IMR-90 (cell line): ENCODE measurements around the gene NCKIPSD. TPM values are rescaled to one million over a fixed set of nuclear protein-coding genes. Genes with fewer than 3 reads are reported as not detected.
A peak's percentile ranks its signal among the peaks of the same experiment; 100 is the strongest.

Experiments used
- ATAC-seq: fragments of 200-7000 bp; cut with Tn5 transposase; 2 replicates; pipeline ENCODE4 v1.9.1; 2020; ENCODE audit warnings: low read depth, mild to moderate bottlenecking, moderate library complexity
- BruUV-seq: library from RNA; stranded (reverse); fragments of 400-500 nt; replicated peaks from 2 replicates; lab custom pipeline; 2021; lab: Mats Ljungman, UMichigan
- CTCF ChIA-PET: fragments of 300-600 bp; formaldehyde crosslinking; extraction: SDS; loops from one replicate; lab custom pipeline; 2021; ENCODE audit warnings: antibody characterized with exemption; lab: Yijun Ruan, JAX
- POLR2A ChIA-PET: fragments of 300-600 bp; sonication (Branson Sonifier 250); formaldehyde crosslinking; loops from one replicate; lab custom pipeline; 2022; ENCODE audit warnings: antibody characterized with exemption; ENCODE audit not compliant: unreplicated experiment; lab: Charles Lee
- DNase-seq: peaks from one replicate; pipeline ENCODE4 v3.0.0; 2013
- H2AFZ ChIP-seq: replicated peaks from 2 replicates; pipeline ENCODE3; 2013; ENCODE audit warnings: low read length, mild to moderate bottlenecking; ENCODE audit not compliant: poor library complexity
- H2AK5ac ChIP-seq: 2 replicates; pipeline ENCODE4 v1.6.1; 2013; ENCODE audit warnings: low read depth, low read length, inconsistent platforms
- H2AK9ac ChIP-seq: replicated peaks from 2 replicates; pipeline ENCODE3; 2013; ENCODE audit warnings: mild to moderate bottlenecking, low read depth, low read length, moderate library complexity; ENCODE audit not compliant: poor library complexity
- H2BK120ac ChIP-seq: 2 replicates; pipeline ENCODE4 v1.6.1; 2013; ENCODE audit warnings: low read depth, low read length, inconsistent platforms
- H2BK15ac ChIP-seq: 3 replicates; pipeline ENCODE4 v1.6.1; 2013; ENCODE audit warnings: low read depth, low read length, inconsistent platforms
- H2BK20ac ChIP-seq: 2 replicates; pipeline ENCODE4 v1.6.1; 2013; ENCODE audit warnings: low read depth, mild to moderate bottlenecking, inconsistent platforms, low read length, moderate library complexity
- H2BK5ac ChIP-seq: 2 replicates; pipeline ENCODE4 v1.6.1; 2013; ENCODE audit warnings: mild to moderate bottlenecking, low read depth, low read length, inconsistent platforms; ENCODE audit not compliant: poor library complexity, severe bottlenecking
- H3K14ac ChIP-seq: replicated peaks from 2 replicates; pipeline ENCODE4 v1.6.1; 2013; ENCODE audit warnings: low read depth, low read length, inconsistent platforms
- H3K18ac ChIP-seq: 2 replicates; pipeline ENCODE4 v1.6.1; 2013; ENCODE audit warnings: low read depth, low read length, control low read depth
- H3K23ac ChIP-seq: 2 replicates; pipeline ENCODE4 v1.6.1; 2013; ENCODE audit warnings: low read depth, low read length, inconsistent platforms
- H3K27ac ChIP-seq: 2 replicates; pipeline ENCODE4 v1.5.1; 2013; ENCODE audit warnings: mild to moderate bottlenecking, control low read depth, low read length; ENCODE audit not compliant: insufficient read depth
- H3K27me3 ChIP-seq: 2 replicates; pipeline ENCODE4 v1.6.1; 2013; ENCODE audit warnings: low read length; ENCODE audit not compliant: control insufficient read depth, insufficient read depth
- H3K36me3 ChIP-seq: 2 replicates; pipeline ENCODE4 v1.6.1; 2013; ENCODE audit warnings: low read length, mixed read lengths; ENCODE audit not compliant: control insufficient read depth, insufficient read depth
- H3K4ac ChIP-seq: 2 replicates; pipeline ENCODE4 v1.6.1; 2013; ENCODE audit warnings: low read depth, low read length, inconsistent platforms
- H3K4me1 ChIP-seq: 2 replicates; pipeline ENCODE4 v1.6.1; 2013; ENCODE audit warnings: low read length, mixed read lengths; ENCODE audit not compliant: control insufficient read depth, insufficient read depth
- H3K4me2 ChIP-seq: 2 replicates; pipeline ENCODE4 v1.6.1; 2013; ENCODE audit warnings: low read depth, mild to moderate bottlenecking, control low read depth, low read length, moderate library complexity
- H3K4me3 ChIP-seq: 2 replicates; pipeline ENCODE4 v1.5.1; 2013; ENCODE audit warnings: low read depth, mild to moderate bottlenecking, control low read depth, low read length, moderate library complexity; ENCODE audit not compliant: insufficient read depth
- H3K56ac ChIP-seq: 2 replicates; pipeline ENCODE4 v1.6.1; 2013; ENCODE audit warnings: low read length, inconsistent platforms; ENCODE audit not compliant: insufficient read depth; ENCODE audit errors: extremely low read depth
- H3K79me1 ChIP-seq, 2 experiments: 2 replicates each; pipeline ENCODE4 v1.6.1; 2013; ENCODE audit warnings: low read length in 2 of 2, inconsistent platforms in 1 of 2, low read depth in 1 of 2
- H3K9ac ChIP-seq: 2 replicates; pipeline ENCODE4 v1.6.1; 2013; ENCODE audit warnings: low read depth, low read length, control low read depth
- H3K9me1 ChIP-seq: 2 replicates; pipeline ENCODE4 v1.6.1; 2013; ENCODE audit warnings: low read length, inconsistent platforms; ENCODE audit not compliant: insufficient read depth
- H3K9me3 ChIP-seq: 2 replicates; pipeline ENCODE4 v1.6.1; 2013; ENCODE audit warnings: low read length; ENCODE audit not compliant: control insufficient read depth, insufficient read depth
- H4K20me1 ChIP-seq: 2 replicates; pipeline ENCODE4 v1.6.1; 2013; ENCODE audit warnings: low read length, inconsistent platforms; ENCODE audit not compliant: insufficient read depth
- H4K5ac ChIP-seq: 2 replicates; pipeline ENCODE4 v1.6.1; 2013; ENCODE audit warnings: mild to moderate bottlenecking, low read depth, low read length, control low read depth
- H4K8ac ChIP-seq, 2 experiments: 2 replicates each; pipeline ENCODE4 v1.6.1; 2013; ENCODE audit warnings: low read depth in 2 of 2, low read length in 2 of 2, control low read depth in 1 of 2, inconsistent platforms in 1 of 2
- H4K91ac ChIP-seq: 2 replicates; pipeline ENCODE4 v1.6.1; 2013; ENCODE audit warnings: low read depth, low read length, inconsistent platforms; ENCODE audit not compliant: insufficient read depth
- CEBPB ChIP-seq: IDR thresholded peaks from 2 replicates; pipeline ENCODE4 v1.6.1; 2012; ENCODE audit warnings: low read depth, low read length, improper control_type of control experiment
- CHD1 ChIP-seq: IDR thresholded peaks from 2 replicates; pipeline ENCODE4 v1.6.1; 2012; ENCODE audit warnings: low read depth, low read length, improper control_type of control experiment
- CTCF ChIP-seq: conservative IDR thresholded peaks from 2 replicates; pipeline ENCODE4 v1.5.1; 2012; ENCODE audit warnings: mild to moderate bottlenecking, low read depth, low read length, improper control_type of control experiment
- ELK1 ChIP-seq: fragments of 150-350 bp; IDR thresholded peaks from 2 replicates; pipeline ENCODE4 v1.6.1; 2016; ENCODE audit warnings: low read depth, mild to moderate bottlenecking, low read length, moderate library complexity, borderline replicate concordance
- MAZ ChIP-seq: IDR thresholded peaks from 2 replicates; pipeline ENCODE4 v1.6.1; 2012; ENCODE audit warnings: low read depth, mild to moderate bottlenecking, low read length, improper control_type of control experiment, moderate library complexity, borderline replicate concordance
- MXI1 ChIP-seq: IDR thresholded peaks from 2 replicates; pipeline ENCODE4 v1.6.1; 2012; ENCODE audit warnings: low read depth, mild to moderate bottlenecking, low read length, moderate library complexity, borderline replicate concordance
- POLR2A ChIP-seq: IDR thresholded peaks from 2 replicates; pipeline ENCODE4 v1.6.1; 2012; ENCODE audit warnings: mild to moderate bottlenecking, low read depth, low read length
- RAD21 ChIP-seq: IDR thresholded peaks from 2 replicates; pipeline ENCODE4 v1.6.1; 2012; ENCODE audit warnings: low read length, improper control_type of control experiment
- RFX5 ChIP-seq: IDR thresholded peaks from 2 replicates; pipeline ENCODE4 v1.8.0; 2012; ENCODE audit warnings: low read depth, mild to moderate bottlenecking, low read length, moderate library complexity
- SMC3 ChIP-seq: fragments of 150-350 bp; IDR thresholded peaks from 2 replicates; pipeline ENCODE4 v1.6.1; 2016; ENCODE audit warnings: low read depth, mild to moderate bottlenecking, antibody characterized with exemption, low read length, moderate library complexity
- WGBS, 2 experiments: methylation state at CpG; one replicate each; pipeline versions ENCODE4 v1.1.5 to v1.1.7; 2013; ENCODE audit warnings: missing lambda C conversion rate in 2 of 2; ENCODE audit not compliant: insufficient read length in 1 of 2; ENCODE audit errors: extremely low coverage in 2 of 2; 5-methylcytosine and 5-hydroxymethylcytosine counted together
- dilution Hi-C: fragments of 300-500 bp; cut with HindIII; formaldehyde crosslinking; loops from one replicate; pipeline ENCODE4 v1.14.3; 2018; ENCODE audit warnings: low sequenced_read_pairs; ENCODE audit not compliant: unreplicated experiment
- in situ Hi-C: fragments of 300-500 bp; cut with MboI; formaldehyde crosslinking; loops from 3 replicates; pipeline ENCODE4 v1.14.3; 2019; ENCODE audit warnings: low sequenced_read_pairs, inconsistent platforms, mixed read lengths
- intact Hi-C: fragments of 100-400 bp; cut with micrococcal nuclease; formaldehyde crosslinking; loops from 2 replicates; pipeline ENCODE4 v1.10.0; 2022
- polyA plus RNA-seq, 3 experiments: library from polyadenylated mRNA; depleted of rRNA; stranded (reverse); fragments of >200 nt; gene quantifications; 2 replicates each; pipeline ENCODE4 v1.2.3, GENCODE V29; 2012; ENCODE audit warnings: low replicate concordance in 1 of 3
- total RNA-seq: library from RNA; depleted of rRNA; stranded (reverse); fragments of >200 nt; gene quantifications from 2 replicates; pipeline ENCODE4 v1.2.3, GENCODE V29; 2012

The NCKIPSD gene
- total and polyA plus RNA-seq, 2 of the 4 experiments (the other 2 are of a cell fraction) = 21.0 to 38.3 TPM

- in situ Hi-C loops = no loop called here
- Histone ChIP-seq H4K8ac (peak overlapping the region in 1 of 2 experiments; percentile 65; a peak in 2 of 4 replicates), H4K91ac (peak overlapping the region; percentile 75), H3K4me3 (no peak overlapping the region), H3K9me3 (no peaks in the 10 kb centered on the region), H3K9me1 (peaks cover 45% of the 10 kb centered on the region), H3K4ac (peak overlapping the region; percentile 80), H3K36me3 (peaks cover 72% of the 10 kb centered on the region), H4K20me1 (peaks cover 19% of the 10 kb centered on the region), H2AFZ (peak overlapping the region; percentile 18), H3K27me3 (no peaks in the 10 kb centered on the region), H3K4me2 (no peak overlapping the region), H3K9ac (no peak overlapping the region), H3K56ac (no peak overlapping the region), H2BK120ac (peak overlapping the region; percentile 91), H3K23ac (no peak overlapping the region), H2AK5ac (peak overlapping the region; percentile 97), H2BK5ac (peak overlapping the region; percentile 83), H2BK15ac (peak overlapping the region; percentile 33; the same call in 2 of the 3 replicates), H3K27ac (peak overlapping the region; percentile 86), H4K5ac (peak overlapping the region; percentile 32; the same call in 1 of the 2 replicates), H3K4me1 (peaks cover 23% of the 10 kb centered on the region), H3K18ac (peak overlapping the region; percentile 28; the same call in 1 of the 2 replicates), H3K79me1 (peaks cover 6 to 51% of the 10 kb centered on the region in 2 experiments; a peak in 3 of 4 replicates), H3K14ac (peak overlapping the region; percentile 68; the same call in 1 of the 2 replicates), H2AK9ac (peak overlapping the region; percentile 80), H2BK20ac (peak overlapping the region; percentile 88; the same call in 1 of the 2 replicates)
- DNase-seq (no peak), ATAC-seq (no peak)
- WGBS, 2 experiments = 97% methylated on average over 16 of the region's 24 CpGs; no CpG with 5 or more reads in 1 of the 2 experiments
- ChIA-PET CTCF (interaction anchor here (1.2 kb wide), 1 partner anchor 10 kb away, joined by 3 read pairs; no protein-coding TSS in a partner anchor), POLR2A (no interaction called here)
- dilution Hi-C loops = no loop called here
- intact Hi-C loops = loop anchor here (2.0 kb wide), 1 partner anchor 14 kb away; no protein-coding TSS in a partner anchor
- TF ChIP-seq RAD21 (no peak), CHD1 (no peak), POLR2A (no peak), MXI1 (no peak), MAZ (no peak), CTCF (no peak), ELK1 (no peak), RFX5 (no peak), CEBPB (no peak), SMC3 (no peak)
- no TSS peak for BruUV-seq
Measured at GRCh38 chr3:48678566-48679380, 6.9 kb downstream of the NCKIPSD start.
